Panc1 (cell line): Measurements from ENCODE around the gene B9D2. TPM values are rescaled to one million over a fixed set of nuclear protein-coding genes. Genes with fewer than 3 reads are reported as not detected.

ENCODE experiments used
- ATAC-seq: fragments of 200-7000 bp; cut with Tn5 transposase; 2 replicates; pipeline ENCODE4 v1.9.1; 2020; ENCODE audit warnings: mild to moderate bottlenecking, moderate library complexity
- BruUV-seq: library from RNA; stranded (reverse); fragments of 400-500 nt; replicated peaks from 2 replicates; lab custom pipeline; 2021; lab: Mats Ljungman, UMichigan
- CTCF ChIA-PET: fragments of 300-600 bp; sonication (Branson Sonifier 250); formaldehyde crosslinking; loops from one replicate; lab custom pipeline; 2022; ENCODE audit warnings: antibody characterized with exemption; lab: Charles Lee
- POLR2A ChIA-PET: fragments of 300-600 bp; sonication (Branson Sonifier 250); formaldehyde crosslinking; loops from one replicate; lab custom pipeline; 2022; ENCODE audit warnings: antibody characterized with exemption; lab: Charles Lee
- DNase-seq: peaks from one replicate; pipeline ENCODE4 v3.0.0-alpha.2; 2010; ENCODE audit warnings: low read depth, low spot score
- H3K27ac ChIP-seq: 2 replicates; pipeline ENCODE4 v1.5.1; 2011; ENCODE audit warnings: mild to moderate bottlenecking, low read length, inconsistent platforms
- H3K27me3 ChIP-seq: fragments of 200-500 bp; sonication (Bioruptor generic); 2 replicates; pipeline ENCODE4 v1.6.0; 2014; ENCODE audit warnings: low read length, inconsistent platforms; ENCODE audit not compliant: control insufficient read depth, insufficient read depth
- H3K36me3 ChIP-seq: fragments of 200-500 bp; sonication (Bioruptor generic); 2 replicates; pipeline ENCODE4 v1.5.1; 2014; ENCODE audit warnings: inconsistent platforms, mild to moderate bottlenecking, low read length, moderate library complexity; ENCODE audit not compliant: control insufficient read depth, insufficient read depth
- H3K4me1 ChIP-seq: 2 replicates; pipeline ENCODE4 v1.5.1; 2011; ENCODE audit warnings: inconsistent platforms, mild to moderate bottlenecking, low read length, moderate library complexity; ENCODE audit not compliant: control insufficient read depth, insufficient read depth
- H3K4me3 ChIP-seq, 2 experiments: 2 replicates each; pipeline ENCODE4 v1.5.1; 2011 to 2012; ENCODE audit warnings: low read depth in 2 of 2, low read length in 2 of 2, mild to moderate bottlenecking in 2 of 2, inconsistent platforms in 1 of 2, moderate library complexity in 1 of 2
- H3K9me3 ChIP-seq: fragments of 200-500 bp; sonication (Bioruptor generic); 2 replicates; pipeline ENCODE4 v1.5.1; 2014; ENCODE audit warnings: low read depth, mild to moderate bottlenecking, inconsistent platforms, low read length, moderate library complexity; ENCODE audit not compliant: control insufficient read depth, insufficient read depth
- CTCF ChIP-seq: fragments of 450-650 bp; IDR thresholded peaks from 2 replicates; pipeline ENCODE4 v1.5.1; 2017; ENCODE audit warnings: mild to moderate bottlenecking
- POLR2AphosphoS5 ChIP-seq: IDR thresholded peaks from 2 replicates; pipeline ENCODE4 v1.6.1; 2012; ENCODE audit warnings: mild to moderate bottlenecking, low read depth, low read length, moderate library complexity
- SIN3A ChIP-seq: IDR thresholded peaks from 2 replicates; pipeline ENCODE4 v1.6.1; 2012; ENCODE audit warnings: low read depth, mild to moderate bottlenecking, low read length, moderate library complexity, borderline replicate concordance; ENCODE audit not compliant: insufficient read depth
- TCF7L2 ChIP-seq: IDR thresholded peaks from 2 replicates; pipeline ENCODE4 v1.6.1; 2011; ENCODE audit warnings: mild to moderate bottlenecking, low read depth, low read length, inconsistent platforms
- in situ Hi-C: cut with HindIII; loops from 2 replicates; pipeline ENCODE4 v1.10.0; 2016; ENCODE audit warnings: low sequenced_read_pairs, low pct_unique_long_range_greater_than_20kb
- intact Hi-C: fragments of 100-400 bp; cut with micrococcal nuclease; formaldehyde crosslinking; loops from one replicate; pipeline ENCODE4 v1.10.0; 2022; ENCODE audit not compliant: unreplicated experiment
- total RNA-seq: library from RNA; stranded (reverse); gene quantifications from one replicate; pipeline ENCODE4 v1.2.1, GENCODE V29; 2021; ENCODE audit not compliant: unreplicated experiment
- TF ChIP-seq, protein P1 (sequence below), 2 experiments: IDR thresholded peaks; 2 replicates each; pipeline ENCODE4 v1.6.1; 2011 to 2012; ENCODE audit warnings: low read depth in 2 of 2, control low read depth in 1 of 2, low read length in 1 of 2, mild to moderate bottlenecking in 1 of 2, moderate library complexity in 1 of 2; ENCODE audit not compliant: insufficient read depth in 1 of 2

The B9D2 gene
- total RNA-seq, 1 experiment from 2014 or later, result 7.1 TPM

DNA sequence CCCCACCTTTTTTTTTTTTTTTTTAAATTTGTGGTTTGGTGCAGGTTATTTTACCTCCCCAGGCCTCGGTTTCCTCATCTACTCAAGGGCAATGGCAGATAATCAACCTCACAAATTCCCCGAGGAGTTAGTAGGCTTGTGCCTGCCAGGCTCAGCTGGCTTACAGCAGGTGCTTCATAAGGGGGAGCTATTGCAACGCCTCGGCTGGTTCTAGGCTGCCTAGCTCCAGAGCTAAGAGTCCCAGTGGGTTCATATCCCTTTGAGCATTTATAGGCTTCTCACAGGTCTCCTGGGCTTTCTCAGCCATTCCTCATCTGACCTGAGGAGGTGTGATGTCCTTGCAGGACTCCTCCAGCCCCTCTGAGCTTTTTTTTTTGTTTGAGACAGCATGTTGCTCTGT, 44.3 kb upstream of the B9D2 start:
- TF ChIP-seq CTCF (no peak), TCF7L2 (no peak), POLR2AphosphoS5 (no peak), SIN3A (no peak)
- TF ChIP-seq, protein P1, sequence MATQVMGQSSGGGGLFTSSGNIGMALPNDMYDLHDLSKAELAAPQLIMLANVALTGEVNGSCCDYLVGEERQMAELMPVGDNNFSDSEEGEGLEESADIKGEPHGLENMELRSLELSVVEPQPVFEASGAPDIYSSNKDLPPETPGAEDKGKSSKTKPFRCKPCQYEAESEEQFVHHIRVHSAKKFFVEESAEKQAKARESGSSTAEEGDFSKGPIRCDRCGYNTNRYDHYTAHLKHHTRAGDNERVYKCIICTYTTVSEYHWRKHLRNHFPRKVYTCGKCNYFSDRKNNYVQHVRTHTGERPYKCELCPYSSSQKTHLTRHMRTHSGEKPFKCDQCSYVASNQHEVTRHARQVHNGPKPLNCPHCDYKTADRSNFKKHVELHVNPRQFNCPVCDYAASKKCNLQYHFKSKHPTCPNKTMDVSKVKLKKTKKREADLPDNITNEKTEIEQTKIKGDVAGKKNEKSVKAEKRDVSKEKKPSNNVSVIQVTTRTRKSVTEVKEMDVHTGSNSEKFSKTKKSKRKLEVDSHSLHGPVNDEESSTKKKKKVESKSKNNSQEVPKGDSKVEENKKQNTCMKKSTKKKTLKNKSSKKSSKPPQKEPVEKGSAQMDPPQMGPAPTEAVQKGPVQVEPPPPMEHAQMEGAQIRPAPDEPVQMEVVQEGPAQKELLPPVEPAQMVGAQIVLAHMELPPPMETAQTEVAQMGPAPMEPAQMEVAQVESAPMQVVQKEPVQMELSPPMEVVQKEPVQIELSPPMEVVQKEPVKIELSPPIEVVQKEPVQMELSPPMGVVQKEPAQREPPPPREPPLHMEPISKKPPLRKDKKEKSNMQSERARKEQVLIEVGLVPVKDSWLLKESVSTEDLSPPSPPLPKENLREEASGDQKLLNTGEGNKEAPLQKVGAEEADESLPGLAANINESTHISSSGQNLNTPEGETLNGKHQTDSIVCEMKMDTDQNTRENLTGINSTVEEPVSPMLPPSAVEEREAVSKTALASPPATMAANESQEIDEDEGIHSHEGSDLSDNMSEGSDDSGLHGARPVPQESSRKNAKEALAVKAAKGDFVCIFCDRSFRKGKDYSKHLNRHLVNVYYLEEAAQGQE (IDR thresholded peaks at IDR 0.05; ENCODE audit: insufficient read depth in 1 of 2, low read depth in 2 of 2, low read length in 1 of 2), result no peak
- CTCF ChIA-PET, result interaction anchor here (0.7 kb wide), 1 partner anchor 33 kb away, joined by 4 read pairs; no protein-coding TSS in a partner anchor
- POLR2A ChIA-PET, result no interaction called here
- intact Hi-C loops, result no loop called here
- Histone ChIP-seq H3K9me3 (no peaks in the 10 kb centered on the region), H3K36me3 (no peaks in the 10 kb centered on the region), H3K27ac (no peak overlapping the region), H3K4me1 (no peaks in the 10 kb centered on the region), H3K4me3 (no peak overlapping the region), H3K27me3 (no peaks in the 10 kb centered on the region)
- in situ Hi-C loops, result no loop called here
- ATAC-seq (no peak), DNase-seq (no peak)
- BruUV-seq, result no TSS peak

DNA sequence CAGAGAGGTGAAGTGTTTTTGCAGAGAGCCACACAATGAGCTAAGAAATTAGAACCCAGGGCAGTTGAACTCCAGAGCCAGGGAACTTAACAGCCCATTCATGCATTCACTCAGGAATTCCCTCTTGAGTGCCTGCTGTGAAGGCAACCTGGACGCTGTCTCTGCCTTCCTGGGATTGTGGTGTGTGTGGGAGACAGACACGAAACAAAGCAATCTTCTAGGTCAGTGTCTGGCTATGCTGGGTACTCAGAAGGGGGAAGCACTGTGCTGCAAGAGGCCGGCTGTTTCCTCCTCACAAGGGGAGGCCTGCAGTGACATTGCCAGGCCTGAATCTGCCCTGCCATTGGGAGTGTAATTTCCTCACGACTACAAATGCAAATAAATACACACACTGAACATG, 43.3 kb upstream of the B9D2 start:
- H3K9me3 ChIP-seq, result no peaks in the 10 kb centered on the region
- ATAC-seq (no peak), DNase-seq (no peak)
- POLR2A ChIA-PET, result no interaction called here
- in situ Hi-C loops, result no loop called here
- no peak for TF ChIP-seq CTCF
- no peak for TF ChIP-seq POLR2AphosphoS5
- H3K36me3 ChIP-seq, result no peaks in the 10 kb centered on the region
- no peak overlapping the region for H3K4me3 ChIP-seq
- intact Hi-C loops, result no loop called here
- no peak overlapping the region for H3K27ac ChIP-seq
- BruUV-seq, result no TSS peak
- no peaks in the 10 kb centered on the region for H3K27me3 ChIP-seq
- no peaks in the 10 kb centered on the region for H3K4me1 ChIP-seq
- CTCF ChIA-PET, result no interaction called here
